Nephron progenitor cell (in vitro differentiated cells): Measurements from ENCODE around the gene GCG.

ENCODE experiments used
- DNase-seq: peaks from one replicate; pipeline ENCODE4 v3.0.0; 2021
- H3K27ac Mint-ChIP-seq: 2 replicates; pipeline ENCODE4 v1.8.0; 2021; ENCODE audit warnings: mild to moderate bottlenecking, moderate library complexity, mixed read lengths
- H3K27me3 Mint-ChIP-seq: 2 replicates; pipeline ENCODE4 v1.8.0; 2021; ENCODE audit warnings: mild to moderate bottlenecking, low read depth, mixed read lengths; ENCODE audit not compliant: poor library complexity
- H3K36me3 Mint-ChIP-seq: 2 replicates; pipeline ENCODE4 v1.8.0; 2021; ENCODE audit warnings: low read depth, mixed read lengths
- H3K4me1 Mint-ChIP-seq: 2 replicates; pipeline ENCODE4 v1.8.0; 2021; ENCODE audit warnings: mixed read lengths
- H3K4me3 Mint-ChIP-seq: 2 replicates; pipeline ENCODE4 v1.8.0; 2021; ENCODE audit warnings: mild to moderate bottlenecking, moderate library complexity, mixed read lengths
- H3K9me3 Mint-ChIP-seq: 2 replicates; pipeline ENCODE4 v1.8.0; 2021; ENCODE audit warnings: mild to moderate bottlenecking, moderate library complexity, mixed read lengths
- TF ChIP-seq, protein P1 (sequence below): fragments of 200-600 bp; sonication (generic); IDR thresholded peaks from 2 replicates; pipeline ENCODE4 v1.5.0; 2021; ENCODE audit warnings: antibody characterized with exemption

Gene GCG

DNA sequence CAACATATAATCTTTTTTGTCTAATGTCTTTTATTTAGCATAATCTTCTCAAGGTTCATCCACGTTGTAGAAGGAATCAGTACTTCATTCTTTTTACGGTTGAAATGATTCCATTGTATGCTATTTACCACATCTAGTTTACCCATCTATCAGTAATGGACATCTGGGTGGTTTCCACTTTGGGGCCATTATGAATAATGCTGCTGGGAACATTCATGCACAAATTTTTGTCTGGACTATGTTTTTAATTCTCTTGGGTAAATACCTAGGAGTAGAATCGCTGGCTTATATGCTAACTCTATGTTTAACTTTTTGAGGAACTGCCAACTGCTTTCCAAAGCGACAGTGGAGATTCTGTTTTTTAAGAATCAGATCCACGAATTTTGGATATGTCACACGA lies 7.4 kb upstream of the GCG start:
- H3K27ac Mint-ChIP-seq = no peak overlapping the region
- no peak overlapping the region for H3K4me3 Mint-ChIP-seq
- H3K9me3 Mint-ChIP-seq = no peaks in the 10 kb centered on the region
- H3K36me3 Mint-ChIP-seq = no peaks in the 10 kb centered on the region
- no peaks in the 10 kb centered on the region for H3K4me1 Mint-ChIP-seq
- peaks cover 5% of the 10 kb centered on the region for H3K27me3 Mint-ChIP-seq
- TF ChIP-seq, protein P1, sequence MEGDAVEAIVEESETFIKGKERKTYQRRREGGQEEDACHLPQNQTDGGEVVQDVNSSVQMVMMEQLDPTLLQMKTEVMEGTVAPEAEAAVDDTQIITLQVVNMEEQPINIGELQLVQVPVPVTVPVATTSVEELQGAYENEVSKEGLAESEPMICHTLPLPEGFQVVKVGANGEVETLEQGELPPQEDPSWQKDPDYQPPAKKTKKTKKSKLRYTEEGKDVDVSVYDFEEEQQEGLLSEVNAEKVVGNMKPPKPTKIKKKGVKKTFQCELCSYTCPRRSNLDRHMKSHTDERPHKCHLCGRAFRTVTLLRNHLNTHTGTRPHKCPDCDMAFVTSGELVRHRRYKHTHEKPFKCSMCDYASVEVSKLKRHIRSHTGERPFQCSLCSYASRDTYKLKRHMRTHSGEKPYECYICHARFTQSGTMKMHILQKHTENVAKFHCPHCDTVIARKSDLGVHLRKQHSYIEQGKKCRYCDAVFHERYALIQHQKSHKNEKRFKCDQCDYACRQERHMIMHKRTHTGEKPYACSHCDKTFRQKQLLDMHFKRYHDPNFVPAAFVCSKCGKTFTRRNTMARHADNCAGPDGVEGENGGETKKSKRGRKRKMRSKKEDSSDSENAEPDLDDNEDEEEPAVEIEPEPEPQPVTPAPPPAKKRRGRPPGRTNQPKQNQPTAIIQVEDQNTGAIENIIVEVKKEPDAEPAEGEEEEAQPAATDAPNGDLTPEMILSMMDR = no peak
- DNase-seq = no peak

DNA sequence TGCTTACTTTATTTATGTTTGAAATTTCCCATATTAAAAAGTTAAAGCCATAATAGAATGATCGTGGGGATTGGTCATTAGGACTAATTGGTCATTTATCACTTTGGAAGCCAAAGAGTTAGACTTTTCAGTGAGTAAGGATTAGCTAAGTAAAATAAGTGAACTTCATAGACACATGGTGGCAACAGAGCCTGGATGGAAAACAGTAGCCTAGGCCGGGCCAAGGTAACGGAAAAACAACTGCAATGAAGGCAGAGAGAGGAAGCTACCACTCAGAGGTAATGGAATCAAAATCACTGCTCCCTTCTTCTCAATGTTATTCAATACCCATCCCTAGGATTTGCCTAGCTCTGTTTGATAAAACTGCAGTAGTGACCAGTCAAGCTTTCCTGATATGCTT lies 4.1 kb upstream of the GCG start:
- DNase-seq = no peak
- no peaks in the 10 kb centered on the region for H3K4me1 Mint-ChIP-seq
- H3K9me3 Mint-ChIP-seq = no peaks in the 10 kb centered on the region
- H3K27me3 Mint-ChIP-seq = peaks cover 5% of the 10 kb centered on the region
- H3K4me3 Mint-ChIP-seq = no peak overlapping the region
- TF ChIP-seq, protein P1 = no peak
- H3K27ac Mint-ChIP-seq = no peak overlapping the region
- no peaks in the 10 kb centered on the region for H3K36me3 Mint-ChIP-seq

DNA sequence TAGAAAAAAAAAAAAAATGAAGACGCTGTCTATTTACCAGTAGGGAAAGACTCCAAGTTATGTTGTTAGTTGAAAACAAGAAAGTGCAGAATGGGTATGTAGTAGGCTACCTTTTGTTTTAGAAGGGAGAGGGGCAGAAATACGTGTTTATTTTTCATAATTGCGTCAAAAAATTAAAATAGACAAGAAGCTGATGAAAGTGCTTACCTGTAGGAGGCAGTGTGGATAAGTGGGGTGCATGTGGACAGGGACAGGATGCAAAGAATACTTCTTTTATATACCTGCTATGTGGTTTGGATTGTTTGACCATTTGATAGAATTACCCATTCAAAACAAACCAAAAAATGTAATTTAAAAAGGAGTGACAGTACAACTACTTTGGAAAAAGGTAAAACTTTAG lies 3.0 kb upstream of the GCG start:
- Mint-ChIP-seq H3K4me1 (no peaks in the 10 kb centered on the region), H3K36me3 (no peaks in the 10 kb centered on the region), H3K27ac (no peak overlapping the region), H3K27me3 (peaks cover 5% of the 10 kb centered on the region), H3K4me3 (no peak overlapping the region), H3K9me3 (no peaks in the 10 kb centered on the region)
- DNase-seq = no peak
- TF ChIP-seq, protein P1 = no peak

DNA sequence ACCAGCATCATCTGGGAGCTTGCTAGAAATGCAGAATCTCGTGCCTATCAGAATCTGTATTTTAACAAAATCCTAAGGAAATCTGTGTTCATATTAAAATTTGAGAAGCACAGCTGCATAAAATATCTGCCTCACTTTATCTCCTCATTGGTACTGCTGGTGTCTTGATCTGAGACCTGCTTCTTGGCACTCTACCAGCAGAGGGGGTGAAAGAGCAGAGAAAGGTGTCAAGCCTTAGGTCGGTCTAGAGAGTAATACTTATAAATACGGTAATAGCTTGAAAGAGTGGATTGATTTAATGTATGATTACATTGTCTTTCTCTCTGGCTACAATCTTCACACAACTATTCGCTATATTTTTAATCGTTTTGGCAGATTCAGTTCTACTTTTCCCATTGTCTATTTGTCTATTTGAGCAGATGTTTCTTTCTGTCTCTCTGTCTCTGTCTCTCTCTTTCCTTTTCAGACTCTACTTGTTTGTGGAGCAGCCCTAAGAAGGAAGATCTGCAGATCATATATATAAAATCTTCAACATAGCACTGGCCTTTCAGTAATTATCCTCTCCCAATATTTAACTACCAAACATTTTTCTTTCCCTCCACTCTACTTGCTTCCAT lies 1.7 kb upstream of the GCG start:
- TF ChIP-seq, protein P1 = peak; percentile 79
- Mint-ChIP-seq H3K4me1 (no peaks in the 10 kb centered on the region), H3K9me3 (no peaks in the 10 kb centered on the region), H3K27me3 (peaks cover 8% of the 10 kb centered on the region), H3K4me3 (no peak overlapping the region), H3K27ac (no peak overlapping the region), H3K36me3 (no peaks in the 10 kb centered on the region)
- DNase-seq = peak; percentile 70

DNA sequence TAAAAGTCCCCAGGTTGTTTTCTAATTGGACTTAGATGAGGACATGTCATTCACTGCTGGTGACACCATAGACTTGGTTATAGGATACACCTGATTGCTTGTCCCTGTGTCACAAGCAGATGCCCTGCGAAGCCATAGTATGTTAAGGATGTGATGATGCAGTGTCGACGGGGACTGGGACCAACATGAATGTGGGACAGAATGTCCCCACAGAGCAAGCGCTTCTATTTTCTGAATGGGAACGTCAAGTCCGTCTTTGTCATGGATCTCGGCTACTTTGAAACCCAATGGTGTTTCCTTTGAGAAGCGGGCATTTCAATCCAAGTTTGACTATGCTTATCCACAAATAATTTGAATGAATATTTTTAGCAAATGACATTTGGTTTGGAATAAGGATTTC lies 2.1 kb downstream of the GCG start:
- Mint-ChIP-seq H3K9me3 (no peaks in the 10 kb centered on the region), H3K4me3 (no peak overlapping the region), H3K36me3 (no peaks in the 10 kb centered on the region), H3K27ac (no peak overlapping the region), H3K27me3 (peaks cover 13% of the 10 kb centered on the region), H3K4me1 (no peaks in the 10 kb centered on the region)
- DNase-seq = no peak
- TF ChIP-seq, protein P1 = no peak

DNA sequence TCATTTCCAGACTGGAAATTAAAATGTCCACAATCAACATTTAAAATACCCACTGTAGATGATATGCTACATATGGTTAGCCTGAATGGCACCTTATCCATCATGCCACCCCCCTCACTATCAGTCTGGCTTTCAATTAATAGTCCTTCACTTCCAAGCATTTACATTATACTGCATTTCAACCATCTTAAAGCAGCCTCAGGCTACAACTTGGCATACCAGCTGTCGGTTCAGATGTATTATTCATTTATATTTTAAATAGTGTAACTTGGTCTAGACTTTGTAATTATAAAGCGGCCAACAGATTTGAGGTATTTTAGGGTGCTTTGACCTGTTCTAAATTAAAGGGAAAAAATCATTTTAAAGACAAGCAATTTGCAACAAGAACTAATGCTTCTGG lies 2.6 kb downstream of the GCG start:
- DNase-seq = no peak
- no peaks in the 10 kb centered on the region for H3K4me1 Mint-ChIP-seq
- H3K36me3 Mint-ChIP-seq = no peaks in the 10 kb centered on the region
- H3K4me3 Mint-ChIP-seq = no peak overlapping the region
- TF ChIP-seq, protein P1 = no peak
- H3K27ac Mint-ChIP-seq = no peak overlapping the region
- no peaks in the 10 kb centered on the region for H3K9me3 Mint-ChIP-seq
- peaks cover 11% of the 10 kb centered on the region for H3K27me3 Mint-ChIP-seq
